Fibroblast of pulmonary artery (primary cell): ENCODE data around the gene ENG.

Source experiments
- DNase-seq: peaks from one replicate; pipeline ENCODE4 v3.0.0-alpha.2; 2010; ENCODE audit warnings: low read depth
- H3K4me3 ChIP-seq: replicated peaks from 2 replicates; pipeline ENCODE4 v1.5.1; 2011; ENCODE audit warnings: low read depth, mild to moderate bottlenecking, control low read depth, low read length, moderate library complexity
- TF ChIP-seq, protein P1 (sequence below): IDR thresholded peaks from 2 replicates; pipeline ENCODE4 v1.5.1; 2011; ENCODE audit warnings: mild to moderate bottlenecking, control low read depth, low read length, inconsistent platforms; ENCODE audit errors: missing control alignments

The ENG gene

DNA sequence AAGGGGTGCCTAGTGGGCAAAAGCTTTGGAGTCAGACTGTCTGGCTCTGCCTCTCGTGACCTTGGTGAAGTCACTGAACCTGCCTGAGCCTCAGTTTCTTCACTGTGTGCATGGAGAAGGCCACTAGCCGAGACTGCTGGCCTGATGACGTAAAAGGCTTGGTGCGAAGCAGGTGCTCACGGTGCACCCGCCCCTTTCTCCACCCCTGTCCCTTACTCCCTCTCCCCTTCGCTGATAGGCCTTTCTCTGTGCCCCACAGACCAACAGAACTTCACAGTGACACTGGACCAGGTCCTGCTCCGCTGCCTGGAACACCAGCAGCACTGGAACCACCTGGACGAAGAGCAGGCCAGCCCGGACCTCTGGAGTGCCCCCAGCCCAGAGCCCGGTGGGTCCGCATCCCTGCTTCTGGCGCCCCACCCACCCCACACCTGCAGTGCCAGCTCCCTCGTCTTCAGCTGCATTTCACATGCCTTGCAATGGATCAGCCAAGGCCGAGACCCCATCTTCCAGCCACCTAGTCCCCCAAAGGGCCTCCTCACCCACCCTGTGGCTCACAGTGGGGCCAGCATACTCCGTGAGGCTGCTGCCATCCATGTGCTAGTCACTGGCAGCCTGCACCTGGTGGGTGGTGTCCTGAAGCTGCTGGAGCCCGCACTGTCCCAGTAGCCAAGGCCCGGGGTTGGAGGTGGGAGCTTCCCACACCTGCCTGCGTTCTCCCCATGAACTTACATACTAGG is 41.4 kb downstream of the ENG start:
- no peak overlapping the region for H3K4me3 ChIP-seq
- TF ChIP-seq, protein P1, sequence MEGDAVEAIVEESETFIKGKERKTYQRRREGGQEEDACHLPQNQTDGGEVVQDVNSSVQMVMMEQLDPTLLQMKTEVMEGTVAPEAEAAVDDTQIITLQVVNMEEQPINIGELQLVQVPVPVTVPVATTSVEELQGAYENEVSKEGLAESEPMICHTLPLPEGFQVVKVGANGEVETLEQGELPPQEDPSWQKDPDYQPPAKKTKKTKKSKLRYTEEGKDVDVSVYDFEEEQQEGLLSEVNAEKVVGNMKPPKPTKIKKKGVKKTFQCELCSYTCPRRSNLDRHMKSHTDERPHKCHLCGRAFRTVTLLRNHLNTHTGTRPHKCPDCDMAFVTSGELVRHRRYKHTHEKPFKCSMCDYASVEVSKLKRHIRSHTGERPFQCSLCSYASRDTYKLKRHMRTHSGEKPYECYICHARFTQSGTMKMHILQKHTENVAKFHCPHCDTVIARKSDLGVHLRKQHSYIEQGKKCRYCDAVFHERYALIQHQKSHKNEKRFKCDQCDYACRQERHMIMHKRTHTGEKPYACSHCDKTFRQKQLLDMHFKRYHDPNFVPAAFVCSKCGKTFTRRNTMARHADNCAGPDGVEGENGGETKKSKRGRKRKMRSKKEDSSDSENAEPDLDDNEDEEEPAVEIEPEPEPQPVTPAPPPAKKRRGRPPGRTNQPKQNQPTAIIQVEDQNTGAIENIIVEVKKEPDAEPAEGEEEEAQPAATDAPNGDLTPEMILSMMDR, result no peak

DNA sequence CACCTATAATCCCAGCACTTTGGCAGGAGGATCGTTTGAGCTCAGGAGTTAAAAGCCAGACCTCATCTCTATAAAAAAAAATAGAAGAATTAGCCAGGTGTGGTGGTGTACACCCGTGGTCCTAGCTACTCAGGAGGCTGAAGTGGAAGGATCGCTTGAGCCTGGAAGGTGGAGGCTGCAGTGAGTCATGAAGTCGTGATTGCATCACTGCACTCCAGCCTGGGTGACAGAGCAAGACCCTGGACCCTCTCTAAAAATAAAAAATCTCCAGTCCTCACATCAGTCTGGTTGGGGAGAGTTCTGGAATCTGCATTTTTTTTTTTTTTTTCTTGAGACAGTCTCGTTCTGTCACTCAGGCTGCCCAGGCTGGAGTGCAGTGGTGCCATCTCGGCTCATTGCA is 42.4 kb downstream of the ENG start:
- TF ChIP-seq, protein P1, result no peak
- H3K4me3 ChIP-seq, result no peak overlapping the region
- DNase-seq, result no peak

More for the DNA sequence above, 41.4 kb downstream of the ENG start:
- DNase-seq, result no peak

DNA sequence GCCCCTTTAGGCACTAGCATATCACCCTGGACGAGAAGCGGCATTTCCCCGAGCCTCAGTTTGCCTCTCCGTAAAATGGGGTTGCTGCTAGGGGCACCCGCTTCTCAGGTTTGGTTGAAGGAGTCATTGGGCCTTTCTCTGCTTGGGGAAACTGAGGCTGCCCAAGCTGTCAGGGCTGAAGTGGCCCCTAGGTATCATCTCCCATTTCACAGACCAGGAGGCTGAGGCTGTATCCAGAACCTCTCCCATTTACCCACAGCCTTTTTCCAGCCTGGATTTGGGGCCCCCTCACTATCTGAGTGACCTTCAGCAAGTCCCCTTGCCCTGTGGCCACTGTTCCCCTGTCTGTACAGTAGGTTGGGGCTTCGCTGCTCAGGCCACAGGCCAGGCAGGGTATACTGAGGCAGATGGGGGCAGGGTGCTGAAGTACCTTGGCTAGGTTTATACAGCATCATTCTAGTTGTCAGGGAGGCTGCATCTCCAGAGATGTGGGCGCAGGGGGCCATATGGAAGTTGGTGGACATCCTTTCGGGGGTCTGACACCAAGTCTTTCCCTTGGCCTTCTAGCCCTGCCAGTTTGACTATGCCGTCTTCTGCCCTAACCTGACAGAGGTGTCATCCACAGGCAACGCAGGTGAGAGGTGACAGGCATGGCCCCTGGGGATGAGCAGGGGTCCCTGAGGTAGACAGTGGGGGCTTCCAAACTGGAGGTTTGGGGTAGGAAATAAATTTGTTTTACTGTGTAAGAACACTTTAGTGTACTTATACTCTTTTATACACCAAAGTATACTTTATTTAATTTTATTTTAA is 43.9 kb downstream of the ENG start:
- TF ChIP-seq, protein P1, result no peak
- no peak overlapping the region for H3K4me3 ChIP-seq

DNA sequence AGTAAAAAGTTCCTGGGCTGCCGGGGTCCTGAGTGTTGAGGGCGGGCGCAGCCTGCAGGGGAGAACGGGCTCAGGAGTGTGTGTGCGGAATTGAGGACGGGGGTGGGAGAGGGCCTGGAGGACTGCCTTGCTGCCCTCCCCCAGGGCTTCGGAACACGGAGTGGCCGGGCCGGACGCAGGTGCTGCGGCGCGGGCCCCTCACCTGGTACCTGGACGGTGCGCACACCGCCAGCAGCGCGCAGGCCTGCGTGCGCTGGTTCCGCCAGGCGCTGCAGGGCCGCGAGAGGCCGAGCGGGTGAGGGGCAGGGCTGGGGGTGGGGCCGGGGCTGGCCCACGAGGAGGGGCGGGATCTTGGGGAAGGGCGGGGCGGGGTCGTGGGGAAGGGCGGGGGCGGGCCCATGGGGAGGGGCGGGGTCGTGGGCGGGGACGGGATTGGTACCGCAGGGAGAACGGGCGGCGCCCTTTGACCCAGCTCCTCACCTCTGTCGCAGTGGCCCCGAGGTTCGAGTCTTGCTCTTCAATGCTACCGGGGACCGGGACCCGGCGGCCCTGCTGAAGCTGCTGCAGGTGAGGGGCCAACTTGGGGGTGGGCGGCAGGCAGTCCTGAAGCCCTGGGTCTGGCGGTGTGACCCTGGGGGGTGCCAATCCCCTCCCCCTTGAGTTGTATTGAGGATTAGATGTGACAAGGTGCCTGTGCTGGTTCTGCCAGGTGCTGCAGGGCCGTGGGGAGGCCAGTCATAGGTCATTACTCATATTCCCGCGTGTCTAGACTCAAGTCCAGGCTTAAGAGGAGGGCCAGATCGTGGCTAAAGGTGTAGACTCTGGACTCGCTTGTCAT is 44.7 kb downstream of the ENG start:
- TF ChIP-seq, protein P1, result no peak
- H3K4me3 ChIP-seq, result no peak overlapping the region
- DNase-seq, result no peak

More for the DNA sequence above, 43.9 kb downstream of the ENG start:
- no peak for DNase-seq

DNA sequence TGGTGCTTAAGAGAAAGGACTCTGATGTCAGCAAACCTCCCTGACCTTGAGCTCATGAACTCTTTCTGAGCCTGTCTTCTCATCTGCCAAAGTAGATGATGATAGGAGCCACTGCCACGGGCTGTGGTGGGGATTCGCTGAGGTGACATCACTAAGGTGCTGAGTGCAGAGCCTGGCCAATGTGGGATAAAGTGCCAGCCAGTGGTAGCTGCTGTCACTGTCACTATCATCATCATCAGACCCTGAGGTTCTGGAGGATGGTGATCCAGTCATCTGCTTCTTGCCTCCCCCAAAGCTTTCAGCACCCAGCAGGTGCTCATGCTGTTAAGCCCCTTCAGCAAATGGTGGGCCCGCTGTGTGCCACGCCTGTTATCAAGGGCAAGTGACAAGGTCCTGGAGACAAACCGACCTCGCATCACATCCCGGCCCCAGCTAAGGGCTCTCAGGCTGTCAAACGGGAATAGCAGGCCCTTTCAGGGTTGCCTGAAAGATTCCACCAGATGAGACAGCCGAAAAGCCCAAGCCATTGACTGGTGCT is 45.4 kb downstream of the ENG start:
- no peak overlapping the region for H3K4me3 ChIP-seq
- no peak for DNase-seq
- TF ChIP-seq, protein P1, result no peak

DNA sequence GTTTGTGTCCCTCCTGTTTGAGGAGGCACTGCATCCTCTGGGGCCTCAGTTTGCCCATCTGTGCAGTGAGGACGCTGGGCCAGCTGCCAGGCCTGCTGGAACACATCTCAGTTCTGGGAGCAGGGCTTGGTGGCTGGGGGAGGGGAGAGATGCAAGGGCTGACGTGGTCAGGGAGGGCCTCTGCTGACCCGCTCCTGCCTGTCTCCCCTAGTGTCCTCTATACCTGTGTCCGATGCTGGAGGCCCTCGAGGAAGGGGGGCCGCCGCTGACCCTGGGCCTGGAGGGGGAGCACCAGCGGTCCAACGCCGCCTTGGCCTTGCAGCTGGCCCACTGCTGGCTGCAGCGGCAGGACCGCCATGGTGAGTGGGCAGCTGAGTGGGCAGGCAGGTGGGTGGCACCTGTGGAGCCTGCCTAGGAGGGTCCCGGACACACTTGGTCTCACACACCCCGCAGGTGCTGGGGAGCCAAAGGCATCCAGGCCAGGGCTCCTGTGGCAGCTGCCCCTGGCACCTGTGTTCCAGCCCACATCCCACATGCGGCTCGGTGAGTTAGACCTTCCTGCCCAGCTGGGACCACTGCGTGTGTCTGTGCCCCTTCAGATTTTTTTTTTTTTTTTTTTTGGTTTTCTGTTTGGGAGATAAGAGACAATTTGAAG is 46.0 kb downstream of the ENG start:
- no peak overlapping the region for H3K4me3 ChIP-seq
- DNase-seq, result no peak

More for the DNA sequence above, 46.0 kb downstream of the ENG start:
- TF ChIP-seq, protein P1, result no peak
